GM12878 (cell line): ENCODE measurements around the gene KRTAP9-2. TPM values are rescaled to one million over a fixed set of nuclear protein-coding genes. Genes with fewer than 3 reads are reported as not detected.

ENCODE experiments used
- ATAC-seq: fragments of 200-7000 bp; cut with Tn5 transposase; 3 replicates; pipeline ENCODE4 v1.9.1; 2020; ENCODE audit warnings: mild to moderate bottlenecking, moderate library complexity
- BruUV-seq: library from RNA; stranded (reverse); fragments of 400-500 nt; replicated peaks from 2 replicates; lab custom pipeline; 2021; lab: Mats Ljungman, UMichigan
- CTCF ChIA-PET: fragments of 300-600 bp; sonication (Branson Sonifier 250); formaldehyde crosslinking; extraction: SDS; loops from one replicate; lab custom pipeline; 2021; ENCODE audit warnings: inconsistent platforms; lab: Yijun Ruan, JAX
- POLR2A ChIA-PET: fragments of 350-600 bp; formaldehyde crosslinking; extraction: SDS; loops from one replicate; lab custom pipeline; 2021; ENCODE audit warnings: inconsistent platforms; lab: Charles Lee
- RAD21 ChIA-PET: fragments of 300-600 bp; sonication (Branson Sonifier 250); formaldehyde crosslinking; loops from one replicate; lab custom pipeline; 2023; ENCODE audit warnings: antibody characterized with exemption; ENCODE audit not compliant: unreplicated experiment; lab: Charles Lee
- SMC1A ChIA-PET: fragments of 300-600 bp; sonication (Branson Sonifier 250); formaldehyde crosslinking; loops from one replicate; lab custom pipeline; 2023; ENCODE audit not compliant: unreplicated experiment, uncharacterized antibody; lab: Charles Lee
- DNase-seq: peaks from one replicate; pipeline ENCODE4 v3.0.0-alpha.2; 2011; ENCODE audit warnings: low read depth, low spot score
- FAIRE-seq: peaks from 3 replicates; lab custom pipeline; 2011; peaks lifted over from hg19 to GRCh38; lab: Jason Lieb, UNC
- H2AFZ ChIP-seq: 2 replicates; pipeline ENCODE4 v1.6.0; 2011; ENCODE audit warnings: low read depth, low read length, control low read depth; ENCODE audit not compliant: control insufficient read depth
- H3K27ac ChIP-seq: 2 replicates; pipeline ENCODE4 v1.5.1; 2011; ENCODE audit warnings: control low read depth; ENCODE audit not compliant: control insufficient read depth, insufficient read depth
- H3K27me3 ChIP-seq, 2 experiments: replicated peaks in 1 of 2; 2 replicates each; pipeline versions ENCODE4 v1.6.0 to v1.6.1; 2011; ENCODE audit warnings: low read length in 1 of 2; ENCODE audit not compliant: control insufficient read depth in 2 of 2, insufficient read depth in 2 of 2
- H3K36me3 ChIP-seq, 2 experiments: 2 replicates each; pipeline ENCODE4 v1.5.1; 2011; ENCODE audit warnings: low read length in 1 of 2; ENCODE audit not compliant: control insufficient read depth in 2 of 2, insufficient read depth in 2 of 2
- H3K4me1 ChIP-seq: 2 replicates; pipeline ENCODE4 v1.6.1; 2011; ENCODE audit warnings: mild to moderate bottlenecking, low read length, moderate library complexity, mixed read lengths; ENCODE audit not compliant: control insufficient read depth, insufficient read depth
- H3K4me2 ChIP-seq: 2 replicates; pipeline ENCODE4 v1.6.0; 2011; ENCODE audit warnings: control low read depth; ENCODE audit not compliant: control insufficient read depth, insufficient read depth
- H3K4me3 ChIP-seq: fragments of 200-600 bp; sonication (generic); 2 replicates; pipeline ENCODE4 v1.5.1; 2016
- H3K79me2 ChIP-seq: 2 replicates; pipeline ENCODE4 v1.6.0; 2011; ENCODE audit warnings: low read length; ENCODE audit not compliant: control insufficient read depth, insufficient read depth
- H3K9ac ChIP-seq: 2 replicates; pipeline ENCODE4 v1.8.0; 2011; ENCODE audit warnings: low read length, control low read depth, mixed read lengths; ENCODE audit not compliant: control insufficient read depth, insufficient read depth
- H3K9me3 ChIP-seq: replicated peaks from 3 replicates; pipeline ENCODE4 v1.5.1; 2011; ENCODE audit warnings: mild to moderate bottlenecking, low read length; ENCODE audit not compliant: control insufficient read depth, insufficient read depth
- H4K20me1 ChIP-seq: 2 replicates; pipeline ENCODE4 v1.6.0; 2011; ENCODE audit not compliant: control insufficient read depth, insufficient read depth
- HDAC2 ChIP-seq: fragments of 200-600 bp; sonication (generic); IDR thresholded peaks from 2 replicates; pipeline ENCODE4 v1.6.1; 2017
- NRF1 ChIP-seq: conservative IDR thresholded peaks from 2 replicates; pipeline ENCODE4 v1.6.1; 2011; ENCODE audit warnings: mild to moderate bottlenecking, low read depth, low read length, improper control_type of control experiment
- POLR2AphosphoS5 ChIP-seq: IDR thresholded peaks from 2 replicates; pipeline ENCODE4 v1.6.1; 2011; ENCODE audit warnings: mild to moderate bottlenecking, low read length, inconsistent platforms
- SIX5 ChIP-seq: IDR thresholded peaks from 2 replicates; pipeline ENCODE4 v1.6.1; 2011; ENCODE audit warnings: mild to moderate bottlenecking, low read depth, low read length, moderate library complexity; ENCODE audit not compliant: severe bottlenecking
- SMAD5 ChIP-seq: IDR thresholded peaks from 2 replicates; pipeline ENCODE4 v1.6.1; 2016; ENCODE audit warnings: antibody characterized with exemption, low read depth
- STAT1 ChIP-seq: fragments of 450-650 bp; conservative IDR thresholded peaks from 2 replicates; pipeline ENCODE4 v1.6.1; 2014; ENCODE audit warnings: antibody characterized with exemption, mild to moderate bottlenecking
- WGBS: methylation state at CpG from one replicate; pipeline ENCODE4 v1.1.6; 2016; ENCODE audit warnings: low lambda C conversion rate; ENCODE audit not compliant: insufficient replicate concordance, insufficient coverage; ENCODE audit errors: missing lambda C conversion rate; 5-methylcytosine and 5-hydroxymethylcytosine counted together
- in situ Hi-C: fragments of 300-500 bp; cut with MboI; formaldehyde crosslinking; loops from 9 replicates; pipeline ENCODE4 v1.14.3; 2018; ENCODE audit warnings: mixed read lengths
- intact Hi-C: fragments of 100-400 bp; cut with micrococcal nuclease; formaldehyde crosslinking; loops from one replicate; pipeline ENCODE4 v1.14.2; 2022; ENCODE audit not compliant: unreplicated experiment
- polyA plus RNA-seq, 11 experiments: library from polyadenylated mRNA; depleted of rRNA in 4 of 11; unstranded in 6 of 11; stranded (reverse) in 5 of 11; fragments of >200 nt; fragmentation: Nextera tagmentation in 4 of 11; fragmentation: Illumina TruSeq in 1 of 11; extraction: Ambion mirVana in 4 of 11; extraction: Trizol in 1 of 11; gene quantifications; 1 replicate in 1 of 11; 2 replicates in 10 of 11; pipeline versions ENCODE4 v1.2.1 to v1.2.3, GENCODE V29; 2011 to 2016; ENCODE audit warnings: inconsistent platforms in 2 of 11, missing spikeins in 2 of 11, low read depth in 1 of 11
- total RNA-seq, 4 experiments: library from RNA; depleted of rRNA in 3 of 4; stranded (reverse); fragments of >200 nt in 3 of 4; fragmentation: Illumina TruSeq in 1 of 4; extraction: Trizol in 1 of 4; gene quantifications; 2 replicates each; pipeline versions ENCODE4 v1.2.1 to v1.2.3, GENCODE V29; 2013 to 2021

KRTAP9-2 gene
- total and polyA plus RNA-seq, 10 of the 15 experiments (the other 5 are each of a cell fraction or from before 2014, with no cell fraction given), result not detected

DNA sequence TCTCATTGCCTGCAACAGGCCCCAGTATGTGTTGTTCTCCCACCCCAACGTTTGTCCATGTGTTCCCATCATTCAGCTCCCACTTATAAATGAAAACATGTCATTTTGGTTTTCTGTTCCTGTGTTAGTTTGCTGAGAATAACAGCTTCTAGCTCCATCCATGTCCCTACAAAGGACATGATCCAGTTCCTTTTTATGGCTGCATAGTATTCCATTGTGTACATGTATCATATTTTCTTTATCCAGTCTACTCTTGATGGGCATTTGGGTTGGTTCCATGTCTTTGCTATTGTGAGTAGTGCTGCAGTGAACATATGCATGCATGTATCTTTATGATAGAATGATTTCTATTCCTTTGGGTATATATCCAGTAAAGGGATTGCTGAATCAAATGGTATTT lies 10.8 kb upstream of the KRTAP9-2 start:
- intact Hi-C loops (no loop called here), in situ Hi-C loops (no loop called here)
- BruUV-seq, result no TSS peak
- no peak overlapping the region for H2AFZ ChIP-seq
- no peaks in the 10 kb centered on the region for H3K9me3 ChIP-seq
- H3K4me1 ChIP-seq, result no peaks in the 10 kb centered on the region
- H3K4me3 ChIP-seq, result no peak overlapping the region
- H4K20me1 ChIP-seq, result no peaks in the 10 kb centered on the region
- no peaks in the 10 kb centered on the region for H3K36me3 ChIP-seq
- ChIA-PET CTCF (no interaction called here), SMC1A (no interaction called here), POLR2A (interaction anchor here (0.5 kb wide), 1 partner anchor 14 kb away, joined by 3 read pairs; no protein-coding TSS in a partner anchor), RAD21 (no interaction called here)
- WGBS, result 0% methylated on average over 1 of the region's 1 CpG
- DNase-seq, result no peak
- no peak for FAIRE-seq
- no peak overlapping the region for H3K9ac ChIP-seq
- ATAC-seq, result no peak
- no peak overlapping the region for H3K27ac ChIP-seq
- H3K4me2 ChIP-seq, result no peak overlapping the region
- H3K79me2 ChIP-seq, result no peaks in the 10 kb centered on the region
- TF ChIP-seq POLR2AphosphoS5, result no peak
- no peak for TF ChIP-seq NRF1
- no peak for TF ChIP-seq HDAC2
- H3K27me3 ChIP-seq, result no peaks in the 10 kb centered on the region; a peak in 1 of 4 replicates

DNA sequence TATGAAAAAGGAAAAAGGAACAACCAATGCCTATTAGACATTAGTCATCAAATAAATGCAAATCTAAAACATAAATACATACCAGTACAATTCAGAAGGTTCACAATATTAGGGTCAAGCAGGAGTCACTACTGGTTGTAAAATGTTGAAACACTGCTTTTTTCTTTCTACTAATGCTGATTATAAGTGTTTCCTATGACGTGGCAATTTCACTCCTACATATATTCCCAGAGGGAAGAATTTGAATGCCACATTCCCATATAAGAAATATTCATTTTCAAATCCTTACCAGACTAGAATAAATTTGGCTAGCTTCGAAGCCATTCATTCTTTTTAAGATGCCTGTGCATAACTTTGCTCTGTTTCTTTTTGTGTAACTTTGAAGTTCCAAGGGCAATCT lies 2.6 kb upstream of the KRTAP9-2 start:
- Histone ChIP-seq H2AFZ (no peak overlapping the region), H3K9ac (no peak overlapping the region), H3K27ac (no peak overlapping the region), H3K4me1 (no peaks in the 10 kb centered on the region), H3K27me3 (peaks cover 0 to 3% of the 10 kb centered on the region in 2 experiments; a peak in 1 of 4 replicates), H3K9me3 (no peaks in the 10 kb centered on the region), H3K36me3 (no peaks in the 10 kb centered on the region), H4K20me1 (no peaks in the 10 kb centered on the region), H3K4me2 (no peak overlapping the region), H3K79me2 (no peaks in the 10 kb centered on the region), H3K4me3 (no peak overlapping the region)
- WGBS, result 2% methylated on average over 2 of the region's 2 CpGs
- CTCF ChIA-PET, result no interaction called here
- DNase-seq, result no peak
- SMC1A ChIA-PET, result no interaction called here
- TF ChIP-seq SMAD5 (no peak), SIX5 (no peak), STAT1 (no peak)
- in situ Hi-C loops, result no loop called here
- no peak for FAIRE-seq
- POLR2A ChIA-PET, result no interaction called here
- no TSS peak for BruUV-seq
- intact Hi-C loops, result no loop called here
- no peak for ATAC-seq
- RAD21 ChIA-PET, result no interaction called here
